Activated T-cell treated with anti-CD3 and anti-CD28 coated beads, Interleukin-2, amount 50 U/mL, for 72 hours (primary cell): ENCODE data around the gene PARD3B. TPM values are rescaled to one million over a fixed set of nuclear protein-coding genes. Genes with fewer than 3 reads are reported as not detected.
A peak's percentile ranks its signal among the peaks of the same experiment; 100 is the strongest.

Experiments
- ATAC-seq, 2 donors: fragments of 150-1000 bp; cut with Tn5 transposase; replicated peaks in 1 of 2; 2 replicates each; pipeline ENCODE4 v1.10.0; 2021; ENCODE audit warnings: moderate library complexity in 2 of 2, mild to moderate bottlenecking in 1 of 2
- DNase-seq, 2 donors: peaks; one replicate each; pipeline ENCODE4 v3.0.0; 2021 to 2022; ENCODE audit warnings: mixed read lengths in 1 of 2
- H3K27ac Mint-ChIP-seq: one replicate; pipeline ENCODE4 v1.8.0; 2022; ENCODE audit warnings: mild to moderate bottlenecking, moderate library complexity, mixed read lengths
- H3K27me3 Mint-ChIP-seq: one replicate; pipeline ENCODE4 v1.8.0; 2022; ENCODE audit warnings: low read depth, mixed read lengths
- H3K36me3 Mint-ChIP-seq, 2 donors: one replicate each; pipeline ENCODE4 v1.8.0; 2022; ENCODE audit warnings: mixed read lengths in 2 of 2, mild to moderate bottlenecking in 1 of 2; ENCODE audit not compliant: insufficient read depth in 2 of 2
- H3K4me1 Mint-ChIP-seq: one replicate; pipeline ENCODE4 v1.8.0; 2022; ENCODE audit warnings: low read depth, mixed read lengths
- H3K4me3 Mint-ChIP-seq, 2 donors: one replicate each; pipeline ENCODE4 v1.8.0; 2022; ENCODE audit warnings: mild to moderate bottlenecking in 2 of 2, mixed read lengths in 2 of 2, moderate library complexity in 2 of 2
- H3K9me3 Mint-ChIP-seq, 2 donors: one replicate each; pipeline ENCODE4 v1.8.0; 2022; ENCODE audit warnings: mixed read lengths in 2 of 2
- total RNA-seq, 2 donors: library from RNA; stranded (reverse); gene quantifications; one replicate each; pipeline ENCODE4 v1.2.3, GENCODE V29; 2022

The PARD3B gene
- total RNA-seq, 2 donors from 2014 or later, result 0.74 to 0.96 TPM

GRCh38 chr2:205555566-205556230, 1010.4 kb downstream of the PARD3B start:
- Mint-ChIP-seq H3K4me1 (no peaks in the 10 kb centered on the region), H3K27ac (no peak overlapping the region), H3K9me3 (no peaks in the 10 kb centered on the region), H3K4me3 (no peak overlapping the region), H3K27me3 (no peaks in the 10 kb centered on the region), H3K36me3 (no peaks in the 10 kb centered on the region)
- ATAC-seq, result no peak
- no peak for DNase-seq

GRCh38 chr2:205556357-205556756, 1011.1 kb downstream of the PARD3B start:
- Mint-ChIP-seq H3K9me3 (no peaks in the 10 kb centered on the region), H3K4me1 (no peaks in the 10 kb centered on the region), H3K36me3 (no peaks in the 10 kb centered on the region), H3K4me3 (no peak overlapping the region), H3K27ac (no peak overlapping the region), H3K27me3 (no peaks in the 10 kb centered on the region)
- no peak for ATAC-seq
- DNase-seq, result no peak

GRCh38 chr2:205556841-205557539, 1011.7 kb downstream of the PARD3B start:
- no peaks in the 10 kb centered on the region for H3K9me3 Mint-ChIP-seq
- no peaks in the 10 kb centered on the region for H3K4me1 Mint-ChIP-seq
- H3K4me3 Mint-ChIP-seq, result no peak overlapping the region
- no peak overlapping the region for H3K27ac Mint-ChIP-seq
- no peaks in the 10 kb centered on the region for H3K27me3 Mint-ChIP-seq
- DNase-seq, result no peak
- H3K36me3 Mint-ChIP-seq, result no peaks in the 10 kb centered on the region
- no peak for ATAC-seq

- no peak for ATAC-seq
- no peak overlapping the region for H3K4me3 Mint-ChIP-seq
- no peaks in the 10 kb centered on the region for H3K4me1 Mint-ChIP-seq
- H3K27me3 Mint-ChIP-seq, result no peaks in the 10 kb centered on the region
- H3K27ac Mint-ChIP-seq, result no peak overlapping the region
- no peaks in the 10 kb centered on the region for H3K36me3 Mint-ChIP-seq
- DNase-seq, result no peak
- H3K9me3 Mint-ChIP-seq, result no peaks in the 10 kb centered on the region
Observed at GRCh38 chr2:205557873-205558272, 1012.6 kb downstream of the PARD3B start.

GRCh38 chr2:205561441-205561840, 1016.2 kb downstream of the PARD3B start:
- no peaks in the 10 kb centered on the region for H3K9me3 Mint-ChIP-seq
- H3K4me3 Mint-ChIP-seq, result no peak overlapping the region
- no peak overlapping the region for H3K27ac Mint-ChIP-seq
- ATAC-seq (no peak), DNase-seq (no peak)
- peaks cover 17% of the 10 kb centered on the region for H3K27me3 Mint-ChIP-seq
- H3K36me3 Mint-ChIP-seq, result no peaks in the 10 kb centered on the region
- no peaks in the 10 kb centered on the region for H3K4me1 Mint-ChIP-seq

GRCh38 chr2:205563646-205564045, 1018.4 kb downstream of the PARD3B start:
- Mint-ChIP-seq H3K4me3 (no peak overlapping the region), H3K9me3 (no peaks in the 10 kb centered on the region), H3K27me3 (peaks cover 17% of the 10 kb centered on the region), H3K4me1 (no peaks in the 10 kb centered on the region), H3K36me3 (no peaks in the 10 kb centered on the region), H3K27ac (no peak overlapping the region)
- DNase-seq (peak; percentile 24 to 38), ATAC-seq (no peak)

- Mint-ChIP-seq H3K27ac (no peak overlapping the region), H3K27me3 (peaks cover 17% of the 10 kb centered on the region), H3K36me3 (no peaks in the 10 kb centered on the region), H3K4me3 (no peak overlapping the region), H3K9me3 (no peaks in the 10 kb centered on the region), H3K4me1 (no peaks in the 10 kb centered on the region)
- DNase-seq (no peak), ATAC-seq (no peak)
Observed at GRCh38 chr2:205564346-205565141, 1019.3 kb downstream of the PARD3B start.

GRCh38 chr2:205565142-205565522, 1019.9 kb downstream of the PARD3B start:
- no peak overlapping the region for H3K27ac Mint-ChIP-seq
- ATAC-seq (no peak), DNase-seq (no peak)
- H3K4me1 Mint-ChIP-seq, result no peaks in the 10 kb centered on the region
- peaks cover 17% of the 10 kb centered on the region for H3K27me3 Mint-ChIP-seq
- H3K9me3 Mint-ChIP-seq, result no peaks in the 10 kb centered on the region
- H3K36me3 Mint-ChIP-seq, result no peaks in the 10 kb centered on the region
- no peak overlapping the region for H3K4me3 Mint-ChIP-seq

- Mint-ChIP-seq H3K27me3 (peaks cover 17% of the 10 kb centered on the region), H3K27ac (peak overlapping the region; percentile 22), H3K36me3 (no peaks in the 10 kb centered on the region), H3K4me3 (no peak overlapping the region), H3K9me3 (no peaks in the 10 kb centered on the region), H3K4me1 (no peaks in the 10 kb centered on the region)
- ATAC-seq (no peak), DNase-seq (no peak)
Observed at GRCh38 chr2:205566606-205567168, 1021.4 kb downstream of the PARD3B start.

- DNase-seq (no peak), ATAC-seq (no peak)
- no peaks in the 10 kb centered on the region for H3K4me1 Mint-ChIP-seq
- no peak overlapping the region for H3K27ac Mint-ChIP-seq
- no peaks in the 10 kb centered on the region for H3K9me3 Mint-ChIP-seq
- H3K36me3 Mint-ChIP-seq, result no peaks in the 10 kb centered on the region
- H3K4me3 Mint-ChIP-seq, result no peak overlapping the region
- H3K27me3 Mint-ChIP-seq, result peaks cover 17% of the 10 kb centered on the region
Observed at GRCh38 chr2:205568620-205569019, 1023.3 kb downstream of the PARD3B start.

GRCh38 chr2:205570648-205571047, 1025.4 kb downstream of the PARD3B start:
- ATAC-seq (no peak), DNase-seq (no peak)
- Mint-ChIP-seq H3K27me3 (peaks cover 6% of the 10 kb centered on the region), H3K36me3 (no peaks in the 10 kb centered on the region), H3K4me1 (no peaks in the 10 kb centered on the region), H3K27ac (no peak overlapping the region), H3K4me3 (no peak overlapping the region), H3K9me3 (peaks cover 0 to 2% of the 10 kb centered on the region in 2 donors)

GRCh38 chr2:205571360-205571959, 1026.2 kb downstream of the PARD3B start:
- Mint-ChIP-seq H3K9me3 (peaks cover 2 to 3% of the 10 kb centered on the region in 2 donors), H3K4me1 (no peaks in the 10 kb centered on the region), H3K36me3 (peaks cover 0 to under 1% of the 10 kb centered on the region in 2 donors), H3K27ac (no peak overlapping the region), H3K27me3 (no peaks in the 10 kb centered on the region), H3K4me3 (no peak overlapping the region)
- no peak for DNase-seq
- no peak for ATAC-seq

- no peak for ATAC-seq
- Mint-ChIP-seq H3K4me1 (no peaks in the 10 kb centered on the region), H3K36me3 (peaks cover 0 to 2% of the 10 kb centered on the region in 2 donors), H3K9me3 (peaks cover 4 to 5% of the 10 kb centered on the region in 2 donors), H3K27me3 (no peaks in the 10 kb centered on the region), H3K27ac (no peak overlapping the region), H3K4me3 (no peak overlapping the region)
- DNase-seq, result no peak
Observed at GRCh38 chr2:205574001-205574400, 1028.7 kb downstream of the PARD3B start.
